ENCODE data around the gene HCST.

Gene HCST

DNA sequence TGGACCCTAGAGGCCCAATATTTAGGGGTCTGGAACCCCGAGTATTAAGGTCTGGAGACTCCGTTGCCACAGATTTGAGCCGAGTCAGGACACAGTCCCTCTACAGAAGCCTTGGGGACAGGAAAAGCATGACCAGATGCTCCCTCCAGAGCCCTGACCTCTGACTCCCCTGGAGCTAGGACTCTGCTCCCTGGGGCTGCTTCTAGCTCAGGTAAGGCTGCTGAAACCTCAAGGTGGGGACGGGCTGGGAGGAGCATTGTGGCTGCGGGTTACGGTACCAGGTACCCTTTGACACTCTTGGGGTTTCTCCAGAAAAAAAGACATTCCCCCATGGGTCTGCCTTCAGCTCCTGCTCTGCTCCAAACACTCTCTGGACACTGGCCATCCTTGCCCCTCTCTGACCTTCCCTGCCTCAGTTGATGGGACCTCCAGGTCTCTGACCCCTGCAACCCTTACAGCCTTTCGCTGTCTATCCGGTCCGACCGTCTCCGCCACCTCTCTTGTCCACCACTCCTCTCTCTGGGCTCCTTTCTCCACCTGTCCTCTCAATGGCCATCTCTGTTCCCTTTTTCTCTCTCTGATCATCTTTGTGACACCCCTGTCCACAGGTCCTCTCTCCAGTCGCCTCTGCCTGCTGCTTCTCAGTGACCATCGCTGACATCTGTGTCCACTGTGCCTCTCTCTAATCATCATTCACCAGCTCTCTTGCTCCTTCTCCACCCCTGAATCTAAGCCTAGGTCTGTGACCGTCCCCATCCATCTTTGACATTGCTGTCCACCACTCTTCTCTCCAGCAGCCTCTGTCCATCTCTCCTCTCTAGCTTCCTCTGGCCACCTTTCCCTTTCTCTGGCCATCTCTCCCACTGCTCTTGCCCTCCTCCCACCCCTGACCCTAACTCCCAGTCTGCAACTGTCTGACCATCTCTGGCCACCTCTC, 35.3 kb downstream of the HCST start:
- no peak for DNase-seq (ENCODE audit: low read depth)

DNA sequence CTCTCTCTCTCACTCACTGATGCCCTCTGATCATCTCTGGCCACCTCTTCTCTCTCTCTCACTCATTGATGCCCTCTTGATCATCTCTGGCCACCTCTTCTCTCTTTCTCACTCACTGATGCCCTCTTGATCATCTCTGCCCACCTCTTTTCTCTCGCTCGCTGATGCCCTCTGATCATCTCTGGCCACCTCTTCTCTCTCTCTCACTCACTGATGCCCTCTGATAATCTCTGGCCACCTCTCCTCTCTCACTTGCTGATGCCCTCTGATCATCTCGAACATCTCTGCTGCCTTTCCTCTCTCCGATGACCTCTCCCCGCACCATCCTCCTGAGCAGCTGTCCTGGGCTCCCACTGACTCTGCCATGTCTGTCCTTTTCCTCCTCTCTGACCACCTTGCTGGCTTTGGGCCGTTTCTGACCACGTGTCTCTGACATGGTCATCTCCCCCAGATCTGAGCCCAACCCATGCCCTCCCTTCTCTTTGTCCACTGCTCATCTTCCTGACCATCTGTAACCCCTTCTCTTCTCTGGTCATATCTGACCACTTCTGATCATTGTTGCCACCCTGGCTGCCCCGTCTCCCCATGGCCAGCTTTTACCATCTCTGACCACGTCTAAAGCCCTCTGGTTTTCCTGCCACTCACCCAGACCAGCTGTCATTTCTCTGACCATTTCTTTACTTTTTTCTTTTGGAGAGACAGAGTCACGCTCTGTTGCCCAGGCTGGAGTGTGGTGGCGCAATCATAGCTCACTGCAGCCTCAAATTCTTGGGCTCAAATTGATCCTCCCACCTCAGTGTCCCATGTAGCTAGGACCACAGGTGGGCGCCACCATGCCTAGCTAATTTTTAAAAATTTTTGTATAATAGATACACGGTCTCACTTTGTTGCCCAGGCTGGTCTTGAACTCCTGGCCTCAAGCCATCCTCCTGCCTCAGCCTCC, 36.2 kb downstream of the HCST start:
- DNase-seq (ENCODE audit: low read depth) = no peak

DNA sequence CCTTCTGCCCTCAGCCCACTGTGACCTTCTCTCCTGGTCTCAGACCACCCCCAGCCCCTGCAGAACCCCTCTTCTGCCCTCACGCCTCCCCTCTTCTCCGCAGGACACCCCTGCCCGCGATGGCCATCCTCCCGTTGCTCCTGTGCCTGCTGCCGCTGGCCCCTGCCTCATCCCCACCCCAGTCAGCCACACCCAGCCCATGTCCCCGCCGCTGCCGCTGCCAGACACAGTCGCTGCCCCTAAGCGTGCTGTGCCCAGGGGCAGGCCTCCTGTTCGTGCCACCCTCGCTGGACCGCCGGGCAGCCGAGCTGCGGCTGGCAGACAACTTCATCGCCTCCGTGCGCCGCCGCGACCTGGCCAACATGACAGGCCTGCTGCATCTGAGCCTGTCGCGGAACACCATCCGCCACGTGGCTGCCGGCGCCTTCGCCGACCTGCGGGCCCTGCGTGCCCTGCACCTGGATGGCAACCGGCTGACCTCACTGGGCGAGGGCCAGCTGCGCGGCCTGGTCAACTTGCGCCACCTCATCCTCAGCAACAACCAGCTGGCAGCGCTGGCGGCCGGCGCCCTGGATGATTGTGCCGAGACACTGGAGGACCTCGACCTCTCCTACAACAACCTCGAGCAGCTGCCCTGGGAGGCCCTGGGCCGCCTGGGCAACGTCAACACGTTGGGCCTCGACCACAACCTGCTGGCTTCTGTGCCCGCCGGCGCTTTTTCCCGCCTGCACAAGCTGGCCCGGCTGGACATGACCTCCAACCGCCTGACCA, 37.2 kb downstream of the HCST start:
- DNase-seq (ENCODE audit: low read depth) = no peak

DNA sequence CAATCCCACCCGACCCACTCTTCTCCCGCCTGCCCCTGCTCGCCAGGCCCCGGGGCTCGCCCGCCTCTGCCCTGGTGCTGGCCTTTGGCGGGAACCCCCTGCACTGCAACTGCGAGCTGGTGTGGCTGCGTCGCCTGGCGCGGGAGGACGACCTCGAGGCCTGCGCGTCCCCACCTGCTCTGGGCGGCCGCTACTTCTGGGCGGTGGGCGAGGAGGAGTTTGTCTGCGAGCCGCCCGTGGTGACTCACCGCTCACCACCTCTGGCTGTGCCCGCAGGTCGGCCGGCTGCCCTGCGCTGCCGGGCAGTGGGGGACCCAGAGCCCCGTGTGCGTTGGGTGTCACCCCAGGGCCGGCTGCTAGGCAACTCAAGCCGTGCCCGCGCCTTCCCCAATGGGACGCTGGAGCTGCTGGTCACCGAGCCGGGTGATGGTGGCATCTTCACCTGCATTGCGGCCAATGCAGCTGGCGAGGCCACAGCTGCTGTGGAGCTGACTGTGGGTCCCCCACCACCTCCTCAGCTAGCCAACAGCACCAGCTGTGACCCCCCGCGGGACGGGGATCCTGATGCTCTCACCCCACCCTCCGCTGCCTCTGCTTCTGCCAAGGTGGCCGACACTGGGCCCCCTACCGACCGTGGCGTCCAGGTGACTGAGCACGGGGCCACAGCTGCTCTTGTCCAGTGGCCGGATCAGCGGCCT, 37.9 kb downstream of the HCST start:
- no peak for DNase-seq (ENCODE audit: low read depth)

DNA sequence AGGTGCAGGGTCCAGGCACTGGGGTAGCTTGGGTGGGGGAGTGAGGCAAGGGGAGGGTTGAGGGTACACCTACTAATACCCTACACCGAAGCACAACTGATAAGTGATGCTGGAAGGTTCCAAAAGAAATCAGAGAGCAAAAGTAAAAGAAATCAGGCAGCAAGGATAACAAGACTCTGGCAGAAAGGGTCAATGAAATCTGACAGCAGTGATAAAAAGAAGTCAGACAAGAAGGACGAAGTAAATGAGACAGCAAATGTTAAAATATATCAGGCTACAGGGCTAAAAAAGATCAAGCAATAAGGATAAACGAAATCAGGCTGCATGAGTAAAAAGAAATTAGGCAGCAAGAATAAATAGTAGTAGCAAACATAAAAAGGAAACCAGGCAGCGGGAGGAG, 38.5 kb downstream of the HCST start:
- no peak for DNase-seq (ENCODE audit: low read depth)

DNA sequence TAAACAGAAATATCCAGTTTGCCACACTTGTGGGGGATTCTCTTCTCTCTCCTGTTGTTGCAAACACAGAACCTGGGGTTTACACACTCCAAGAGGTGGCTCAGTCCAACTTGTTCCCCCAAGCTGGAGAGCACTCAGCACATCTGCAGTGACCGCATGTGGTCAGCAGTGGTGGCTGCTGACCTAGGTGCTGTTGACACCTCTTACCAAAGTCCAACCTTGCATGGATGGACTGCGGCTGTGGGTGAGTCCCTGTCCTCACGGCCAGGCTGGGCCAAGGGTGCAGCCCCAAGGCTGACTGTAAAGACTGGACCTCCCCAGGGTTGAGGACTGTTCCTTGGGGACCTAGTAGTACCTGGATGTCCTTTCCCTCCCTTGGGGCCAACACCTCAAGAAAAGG, 39.9 kb downstream of the HCST start:
- DNase-seq (ENCODE audit: low read depth) = no peak

DNA sequence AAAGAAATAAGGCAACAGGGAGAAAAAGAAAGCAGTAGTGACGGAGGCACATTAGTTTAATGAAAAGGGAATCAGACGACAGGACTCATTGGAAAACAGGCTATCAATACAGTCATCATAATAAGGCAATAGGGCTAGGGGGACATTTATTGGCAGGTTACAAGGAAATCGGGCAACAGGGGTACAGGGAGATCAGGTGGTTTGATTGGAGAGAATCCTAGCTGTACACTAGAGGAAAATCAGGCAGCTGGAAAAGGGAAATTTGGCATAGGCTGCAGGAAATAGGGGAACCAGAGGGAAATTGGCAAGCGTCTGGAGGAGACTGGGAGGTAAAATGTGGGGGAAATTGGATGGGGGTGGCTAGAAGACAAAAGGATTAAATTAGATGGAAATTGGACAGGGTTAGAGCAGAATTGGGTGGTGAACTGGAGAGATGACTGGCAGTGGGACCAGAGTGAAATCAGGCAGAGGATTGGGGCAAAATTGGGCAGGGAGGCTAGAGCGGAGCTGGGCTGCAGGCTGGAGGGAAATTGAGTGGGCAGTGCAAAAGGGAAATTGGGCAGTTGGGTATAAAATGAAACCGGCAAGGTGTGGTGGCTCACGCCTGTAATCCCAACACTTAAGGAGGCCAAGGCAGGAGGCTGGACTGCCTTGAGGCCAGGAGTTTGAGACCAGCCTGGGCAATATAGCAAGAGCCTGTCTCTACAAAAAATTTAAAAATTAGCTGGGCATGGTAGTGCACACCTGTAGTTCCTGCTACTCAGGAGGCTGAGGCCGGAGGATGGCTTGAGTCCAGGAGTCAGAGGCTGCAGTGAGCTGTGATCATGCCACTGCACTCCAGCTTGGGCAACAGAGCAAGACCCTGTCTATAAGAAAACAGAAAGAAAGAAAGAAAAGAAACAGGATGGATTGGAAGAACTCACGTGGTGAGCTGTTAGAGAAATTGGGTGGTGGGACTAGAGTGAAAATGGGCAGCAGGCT, 41.3 kb downstream of the HCST start:
- no peak for DNase-seq (ENCODE audit: low read depth)

DNA sequence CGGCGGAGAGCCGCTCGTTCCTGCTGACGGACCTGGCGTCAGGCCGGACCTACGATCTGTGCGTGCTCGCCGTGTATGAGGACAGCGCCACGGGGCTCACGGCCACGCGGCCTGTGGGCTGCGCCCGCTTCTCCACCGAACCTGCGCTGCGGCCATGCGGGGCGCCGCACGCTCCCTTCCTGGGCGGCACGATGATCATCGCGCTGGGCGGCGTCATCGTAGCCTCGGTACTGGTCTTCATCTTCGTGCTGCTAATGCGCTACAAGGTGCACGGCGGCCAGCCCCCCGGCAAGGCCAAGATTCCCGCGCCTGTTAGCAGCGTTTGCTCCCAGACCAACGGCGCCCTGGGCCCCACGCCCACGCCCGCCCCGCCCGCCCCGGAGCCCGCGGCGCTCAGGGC, 42.2 kb downstream of the HCST start:
- DNase-seq (ENCODE audit: low read depth) = no peak

DNA sequence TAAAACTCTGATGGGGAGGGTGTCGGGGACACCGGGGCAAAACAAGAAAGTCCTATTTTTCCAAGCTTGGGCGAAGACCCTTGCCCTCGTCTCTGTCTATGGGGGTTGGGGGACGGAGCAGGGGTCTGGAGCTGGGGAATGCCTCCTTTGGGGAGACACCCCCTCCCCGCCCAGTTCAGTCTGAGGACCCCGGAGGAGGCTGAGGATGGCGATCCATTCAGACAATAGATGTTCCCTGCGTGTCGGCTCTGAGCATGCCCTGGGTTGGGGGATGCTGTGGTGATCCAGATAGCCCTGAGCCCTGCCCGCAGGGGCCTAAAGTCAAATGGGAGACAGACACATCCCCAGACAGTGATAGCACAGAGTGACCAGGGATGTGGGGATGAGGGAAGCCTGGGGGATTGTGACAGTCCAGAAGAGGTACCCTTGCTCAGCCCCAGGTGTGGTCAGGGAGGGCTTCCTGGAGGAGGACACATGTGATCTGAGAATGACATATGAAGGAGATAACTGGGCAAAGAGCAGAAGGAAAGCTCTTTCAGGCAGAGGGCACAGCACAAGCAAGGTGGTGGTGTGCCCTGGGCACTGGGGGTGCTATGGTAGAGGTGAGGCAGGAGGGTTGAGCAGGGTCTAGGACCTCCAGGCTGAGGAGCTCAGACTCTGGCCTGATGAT, 42.9 kb downstream of the HCST start:
- DNase-seq (ENCODE audit: low read depth) = no peak

DNA sequence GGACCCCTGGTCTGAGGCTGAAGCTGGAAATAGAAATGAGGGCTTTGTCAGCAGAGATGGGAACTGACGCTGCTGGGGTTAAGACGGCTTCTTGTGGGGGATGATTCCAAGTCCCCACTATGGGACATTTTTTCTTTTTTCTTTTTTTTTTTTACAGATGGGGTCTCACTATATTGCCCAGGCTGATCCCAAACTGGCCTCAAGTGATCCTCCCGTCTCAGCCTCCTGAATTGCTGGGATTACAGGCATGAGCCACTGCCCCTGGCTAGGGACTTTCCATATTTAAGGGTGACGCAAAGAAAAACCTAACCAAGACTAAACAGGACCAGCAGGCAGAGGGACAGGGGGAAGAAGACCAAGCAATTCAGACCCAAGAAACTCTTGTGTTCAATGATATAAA, 43.9 kb downstream of the HCST start:
- DNase-seq (ENCODE audit: low read depth) = no peak

DNA sequence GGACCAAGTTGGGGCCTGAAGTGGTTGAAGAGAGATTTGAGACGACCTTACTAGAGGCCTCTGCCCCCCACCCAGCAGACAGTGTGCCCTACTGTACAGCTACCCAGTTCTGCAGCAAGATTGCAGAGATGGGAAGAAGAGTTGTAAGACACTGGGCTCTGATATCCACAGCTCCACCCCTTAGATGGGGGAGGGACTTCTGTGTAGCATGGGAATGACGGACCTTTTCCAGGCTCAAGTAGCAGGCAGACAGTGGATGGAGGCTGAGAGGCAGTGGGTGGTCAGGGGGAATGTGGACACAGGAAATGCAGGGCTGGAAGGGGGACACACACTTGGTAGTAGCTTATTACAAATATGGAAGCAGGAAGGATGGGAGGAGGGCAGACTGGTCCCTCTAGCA, 46.8 kb downstream of the HCST start:
- no peak for DNase-seq (ENCODE audit: low read depth)
